Fibroblast of skin of left biceps (primary cell): ENCODE data around the gene STAT5A.

Experiments used
- DNase-seq, 2 experiments: peaks; one replicate each; pipeline ENCODE4 v3.0.0-alpha.2; 2013; ENCODE audit warnings: low read depth in 2 of 2

The STAT5A gene

DNA sequence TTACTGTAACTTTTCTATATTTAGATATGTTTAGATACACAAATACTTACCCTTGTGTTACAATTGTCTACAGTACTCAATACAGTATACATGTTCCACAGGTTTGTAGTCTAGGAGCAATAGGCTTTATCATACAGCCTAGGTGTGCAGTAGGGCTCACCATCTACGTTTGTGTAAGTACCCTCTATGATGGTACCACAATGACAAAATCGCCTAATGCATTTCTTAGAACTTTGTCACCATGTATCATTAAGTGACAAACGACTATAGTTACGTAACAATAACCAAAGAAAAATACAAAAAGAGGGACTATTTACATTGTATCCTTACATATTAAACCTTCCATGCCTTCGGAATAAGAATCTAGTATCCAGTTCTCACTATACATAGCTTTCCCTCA, 20.1 kb upstream of the STAT5A start:
- no peak for DNase-seq

DNA sequence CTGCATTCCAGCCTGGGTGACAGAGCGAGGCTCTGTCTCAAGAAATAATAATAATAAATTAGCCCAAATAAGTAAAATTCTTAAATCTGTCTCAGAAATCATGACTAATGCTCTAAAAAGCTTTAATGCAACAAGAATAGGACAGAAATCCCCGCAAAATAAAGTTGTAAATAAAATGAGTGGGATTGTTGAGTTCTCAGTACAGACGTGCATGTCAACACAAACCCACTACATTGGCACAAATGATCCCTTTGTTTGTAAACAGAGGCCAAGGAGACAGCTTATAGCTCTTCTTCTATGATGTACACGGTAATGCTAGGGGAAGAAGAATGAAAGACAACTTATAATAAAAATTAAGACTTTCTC, 18.1 kb upstream of the STAT5A start:
- no peak for DNase-seq

DNA sequence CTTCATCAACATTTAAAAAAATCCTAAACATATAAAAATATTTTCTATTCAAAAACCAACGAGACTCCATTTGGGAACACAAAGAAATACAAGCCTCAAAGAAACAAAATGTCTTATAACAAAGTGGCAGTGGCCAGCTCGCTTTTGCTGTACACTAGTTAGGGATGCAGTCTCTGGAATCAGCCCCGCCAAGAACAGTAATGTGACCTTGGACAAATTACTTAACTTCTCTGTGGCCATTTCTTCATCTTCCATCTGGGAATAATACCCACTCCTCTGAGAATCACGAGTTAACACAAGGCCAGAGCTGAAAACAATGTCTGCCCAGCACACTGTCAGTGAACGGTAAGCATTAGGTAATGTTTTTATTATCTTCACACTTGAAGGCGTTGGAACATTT, 17.7 kb upstream of the STAT5A start:
- DNase-seq: no peak

DNA sequence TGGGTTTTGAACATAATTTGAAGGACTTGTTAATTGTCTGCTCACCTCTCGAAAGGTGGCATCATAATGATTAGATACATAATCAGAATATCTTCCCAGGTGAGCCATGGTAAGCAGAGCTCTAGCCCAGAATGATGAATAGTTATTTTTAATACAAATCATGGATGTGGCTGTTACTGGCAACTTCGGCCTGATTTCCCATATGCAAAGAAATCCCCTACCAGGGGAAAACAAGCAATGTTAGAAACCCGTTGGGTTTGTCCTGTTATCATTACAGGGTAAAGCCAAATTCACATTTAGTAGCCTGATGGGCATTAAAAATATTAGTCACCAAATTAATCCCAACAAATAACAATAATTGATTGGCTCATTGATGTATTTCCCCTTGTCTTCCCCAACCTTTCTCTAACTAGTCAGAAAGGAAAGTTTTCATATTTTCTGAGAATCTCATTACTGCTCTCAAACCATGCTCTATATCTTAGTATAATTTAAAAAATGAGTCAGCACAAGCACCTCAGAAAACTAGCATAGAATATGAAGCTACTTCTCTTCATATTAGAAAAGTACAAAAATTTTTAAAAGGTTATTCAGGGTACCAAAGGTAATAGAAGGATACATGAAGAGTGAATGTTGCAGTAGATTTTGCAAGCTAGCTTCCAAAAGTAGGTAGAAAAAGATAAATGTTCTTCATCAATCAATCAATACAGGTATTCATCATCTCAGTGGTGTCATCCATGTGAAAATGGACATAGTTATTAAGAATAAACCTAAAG, 17.1 kb upstream of the STAT5A start:
- DNase-seq: no peak

DNA sequence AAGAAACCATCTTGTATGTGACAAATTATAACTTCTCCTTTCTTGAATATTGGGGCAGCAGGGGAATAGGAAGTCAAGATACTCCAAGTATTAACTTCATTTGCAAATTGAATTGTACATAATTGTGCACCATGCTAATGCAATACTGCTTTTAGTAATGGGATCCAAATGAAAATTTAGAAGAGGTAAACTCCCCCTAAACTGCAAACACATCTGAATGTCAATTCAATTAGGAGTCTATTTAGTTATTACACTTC, 16.6 kb upstream of the STAT5A start:
- no peak for DNase-seq

DNA sequence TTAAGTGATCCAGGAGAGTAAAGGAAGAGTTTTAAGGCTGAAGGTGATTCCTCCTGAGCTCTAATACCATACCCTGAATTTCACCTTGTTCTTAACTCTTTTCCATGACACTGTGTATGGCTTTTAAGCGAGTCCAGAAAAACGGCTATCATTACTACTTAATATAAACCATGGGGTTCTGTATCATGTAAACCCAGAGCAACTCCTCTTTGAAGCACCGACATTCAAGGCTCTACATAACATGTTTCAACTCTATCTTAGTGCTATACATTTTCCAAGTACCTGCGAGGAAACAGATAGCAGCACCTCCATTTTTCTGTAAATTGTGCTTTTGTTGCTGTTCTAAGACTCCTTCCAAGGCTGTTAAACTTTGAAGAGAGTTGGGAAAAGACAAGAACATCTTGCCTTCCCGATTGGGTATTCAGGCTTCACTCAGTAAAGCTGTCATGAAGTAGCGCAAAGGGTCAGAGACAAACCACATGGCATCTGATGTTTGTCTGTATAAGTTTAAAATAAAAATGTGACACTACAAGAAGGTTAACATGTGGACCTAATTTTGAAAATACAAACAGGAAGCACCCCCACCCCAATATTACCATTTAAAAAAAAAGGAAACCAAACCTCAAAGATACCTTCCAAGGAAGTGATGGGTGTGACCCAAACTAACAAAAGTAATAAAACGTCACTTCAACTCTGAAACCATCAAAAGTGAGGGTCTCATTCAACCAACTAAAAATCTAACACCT, 16.0 kb upstream of the STAT5A start:
- DNase-seq: no peak

DNA sequence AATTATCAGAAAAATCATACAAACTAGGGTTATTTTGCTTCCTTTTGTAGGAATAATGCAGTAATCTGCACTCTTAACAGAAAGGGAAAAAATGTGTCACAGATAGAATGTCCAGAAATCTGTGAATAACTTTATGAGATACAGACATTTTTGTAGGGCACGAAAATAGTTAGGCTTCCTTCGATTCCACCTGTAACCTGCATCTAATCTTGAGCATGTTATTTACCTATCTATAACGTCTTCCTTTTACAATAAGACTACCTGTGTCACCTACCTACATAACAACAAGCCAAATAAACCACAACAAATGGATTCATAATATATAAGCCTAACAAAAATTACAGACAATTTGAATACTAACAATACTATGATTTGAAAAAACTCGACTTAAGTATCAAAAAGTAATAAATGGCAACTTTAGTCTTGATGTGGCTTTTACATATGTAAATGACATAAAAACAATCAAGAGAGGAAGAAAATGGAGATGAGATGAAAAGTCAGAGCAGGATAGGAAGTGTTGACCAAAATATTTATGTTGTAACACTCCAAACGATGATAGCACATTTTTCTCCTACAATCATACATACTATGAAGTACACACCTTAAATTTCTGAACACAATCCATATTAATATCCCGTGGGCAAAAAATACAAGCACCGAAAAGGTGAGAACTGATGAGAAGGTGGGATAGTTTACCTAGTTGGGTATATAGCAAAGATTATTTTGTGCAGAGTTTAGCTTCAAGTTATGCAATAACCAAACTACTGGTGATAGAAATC, 14.6 kb upstream of the STAT5A start:
- DNase-seq: no peak

DNA sequence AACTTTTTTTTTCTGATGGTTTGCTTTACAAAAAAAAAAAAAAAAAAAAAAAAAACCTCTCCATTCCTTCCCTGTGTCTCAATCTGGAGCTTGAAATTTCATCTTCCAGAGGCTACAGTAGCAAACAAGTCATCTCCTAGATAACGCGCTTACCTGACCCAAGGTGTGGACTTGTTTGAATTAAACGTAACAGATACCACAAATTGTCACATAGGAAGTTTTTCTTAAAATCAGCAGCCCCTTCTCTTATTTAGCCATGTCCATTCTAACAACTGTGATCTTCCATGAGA, 14.1 kb upstream of the STAT5A start:
- DNase-seq: no peak

DNA sequence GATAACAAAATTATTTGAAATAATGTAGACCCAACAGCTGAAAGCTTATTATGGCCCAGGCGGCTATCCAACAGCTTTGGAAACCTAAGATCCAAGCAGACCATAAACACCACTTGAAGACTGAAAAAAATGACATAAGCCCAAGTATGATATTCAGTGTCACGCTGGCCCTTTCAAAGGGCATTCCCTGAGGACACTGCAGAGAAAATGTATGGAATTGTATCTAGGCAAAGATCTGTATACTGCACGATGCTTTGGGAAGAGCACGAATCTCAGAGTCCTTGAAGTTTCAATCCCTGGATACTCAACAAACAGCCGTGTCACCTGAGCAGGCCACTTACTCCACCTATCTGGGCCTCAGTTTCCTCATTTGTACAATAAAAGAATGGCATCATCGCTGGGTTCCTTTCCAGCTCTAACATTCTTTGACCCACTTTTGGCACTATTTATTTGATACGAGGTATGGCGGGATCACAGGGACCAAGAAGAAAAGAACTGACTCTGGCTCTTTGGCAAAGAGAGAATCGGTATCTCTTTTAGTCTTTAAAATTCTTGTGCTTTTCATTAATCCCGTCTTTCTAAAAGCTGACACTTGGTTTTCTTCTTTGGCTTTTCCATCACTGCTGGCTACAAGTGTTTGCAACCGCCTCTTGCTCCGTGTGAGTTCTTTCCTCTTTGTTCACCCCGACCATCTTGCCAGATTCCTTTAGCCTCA, 13.3 kb upstream of the STAT5A start:
- no peak for DNase-seq

DNA sequence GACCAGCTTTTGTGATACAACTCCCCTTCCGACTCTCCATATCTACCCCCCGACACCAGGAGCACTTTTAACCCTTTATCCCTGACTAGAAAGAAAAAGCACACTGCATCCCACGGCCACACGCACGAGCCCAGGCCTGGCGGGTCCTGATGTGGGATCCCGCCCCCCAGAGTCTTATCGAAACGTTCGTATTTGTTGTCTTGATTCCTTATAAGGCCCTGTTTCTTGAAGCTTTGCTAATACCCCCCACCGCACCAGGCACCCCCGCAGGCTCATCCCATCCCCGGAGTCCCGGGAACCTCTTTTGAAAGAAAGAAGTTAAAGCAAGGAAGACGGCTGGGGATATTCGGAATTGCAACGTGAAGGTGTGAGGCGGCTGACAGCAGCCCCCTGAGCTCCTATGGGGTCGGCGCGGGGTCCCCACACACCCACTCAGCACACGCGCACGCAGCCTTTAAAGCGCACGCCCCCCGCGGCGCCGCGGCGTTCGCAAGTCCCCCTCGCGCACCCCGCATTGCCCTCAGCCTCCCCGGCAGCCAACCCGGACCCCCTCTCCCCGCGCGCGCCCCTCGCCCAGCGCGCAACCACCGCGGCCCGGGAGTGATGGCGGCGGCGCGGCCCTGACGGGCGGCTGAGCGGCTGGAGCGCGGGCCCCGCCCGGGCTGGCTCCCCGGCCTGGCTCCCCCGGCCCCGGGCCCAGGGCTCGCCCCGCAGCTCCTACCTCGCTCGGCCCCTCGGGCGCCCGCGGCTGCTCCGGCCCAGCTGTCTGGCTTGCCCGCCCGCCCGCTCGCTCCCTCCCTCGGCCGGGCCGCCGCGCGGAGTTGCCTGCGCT, 12.6 kb upstream of the STAT5A start:
- DNase-seq: peak in 1 of 2 experiments; percentile 19

DNA sequence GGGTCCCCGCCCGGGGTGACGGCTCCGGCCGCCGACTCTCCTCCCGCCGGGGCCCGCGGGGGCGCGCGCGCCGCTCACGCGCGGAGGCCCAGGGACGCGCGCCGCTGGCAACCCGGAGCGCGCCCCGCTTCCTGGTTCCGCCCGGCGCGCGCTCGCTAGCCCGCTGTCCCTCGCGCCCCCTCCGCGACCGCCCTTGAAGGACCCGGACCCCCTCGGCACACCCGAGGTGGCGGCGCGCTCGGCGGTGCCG, 12.0 kb upstream of the STAT5A start, which contains the start of gene STAT5B:
Gene STAT5B (minus strand): TSS at position 33 of the 250 bp plus-strand sequence. CDS start 44,264 bp downstream, outside the sequence.
- no peak for DNase-seq

DNA sequence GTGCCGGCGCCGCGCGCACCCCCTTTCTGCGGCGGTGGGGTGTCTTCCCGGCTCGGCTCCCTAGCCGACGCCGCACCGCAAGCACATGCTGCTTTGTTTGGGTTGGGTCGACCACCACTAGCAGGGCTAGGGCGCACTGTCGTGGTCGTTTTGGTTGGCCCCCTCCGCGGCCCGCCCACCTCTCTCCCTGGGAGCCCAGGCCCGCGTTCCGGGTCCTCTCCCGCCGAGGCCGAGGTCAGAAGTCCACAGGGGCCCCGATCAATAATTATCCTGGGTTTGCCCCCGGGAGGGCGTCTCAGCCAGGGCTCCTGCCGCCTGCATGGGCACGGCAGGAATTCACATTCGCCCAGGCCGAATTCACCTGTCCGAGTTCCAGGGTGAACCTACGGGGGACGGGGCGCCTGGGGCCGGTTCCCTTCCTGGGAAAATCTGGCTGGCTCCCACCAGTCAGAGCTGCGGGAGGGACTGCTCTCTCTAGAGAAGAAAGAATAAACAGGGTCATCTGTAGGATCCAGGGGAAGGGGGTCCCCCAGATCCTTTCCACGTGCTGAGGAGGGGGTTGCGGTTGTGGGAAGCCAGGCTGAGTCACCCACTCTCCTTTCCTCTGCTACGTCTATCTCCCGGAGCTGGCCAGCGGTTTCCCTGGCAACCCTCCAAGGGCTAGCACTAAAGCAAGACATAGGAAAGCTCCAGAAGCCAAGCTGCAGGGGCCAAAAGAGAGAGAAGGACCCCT, 11.5 kb upstream of the STAT5A start:
- DNase-seq: peak; percentile 43 to 47

DNA sequence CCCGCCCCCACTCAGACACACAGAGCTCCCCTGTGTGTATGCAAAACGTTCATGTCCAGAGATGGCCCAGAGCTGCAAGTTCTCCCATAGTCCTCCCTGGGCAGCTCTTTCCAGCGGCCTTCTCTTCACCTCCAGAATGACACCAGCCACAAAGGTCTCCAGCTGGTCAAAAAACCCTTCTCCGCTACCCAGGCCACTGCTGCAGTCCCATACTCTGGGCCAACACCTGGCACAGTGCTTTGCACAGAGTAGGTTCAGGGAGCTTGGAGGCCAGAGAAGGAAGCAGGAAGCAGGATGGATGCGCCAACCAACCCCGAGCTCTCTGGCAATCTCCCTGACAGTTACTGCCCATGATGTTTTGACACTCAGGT, 11.0 kb upstream of the STAT5A start:
- no peak for DNase-seq

DNA sequence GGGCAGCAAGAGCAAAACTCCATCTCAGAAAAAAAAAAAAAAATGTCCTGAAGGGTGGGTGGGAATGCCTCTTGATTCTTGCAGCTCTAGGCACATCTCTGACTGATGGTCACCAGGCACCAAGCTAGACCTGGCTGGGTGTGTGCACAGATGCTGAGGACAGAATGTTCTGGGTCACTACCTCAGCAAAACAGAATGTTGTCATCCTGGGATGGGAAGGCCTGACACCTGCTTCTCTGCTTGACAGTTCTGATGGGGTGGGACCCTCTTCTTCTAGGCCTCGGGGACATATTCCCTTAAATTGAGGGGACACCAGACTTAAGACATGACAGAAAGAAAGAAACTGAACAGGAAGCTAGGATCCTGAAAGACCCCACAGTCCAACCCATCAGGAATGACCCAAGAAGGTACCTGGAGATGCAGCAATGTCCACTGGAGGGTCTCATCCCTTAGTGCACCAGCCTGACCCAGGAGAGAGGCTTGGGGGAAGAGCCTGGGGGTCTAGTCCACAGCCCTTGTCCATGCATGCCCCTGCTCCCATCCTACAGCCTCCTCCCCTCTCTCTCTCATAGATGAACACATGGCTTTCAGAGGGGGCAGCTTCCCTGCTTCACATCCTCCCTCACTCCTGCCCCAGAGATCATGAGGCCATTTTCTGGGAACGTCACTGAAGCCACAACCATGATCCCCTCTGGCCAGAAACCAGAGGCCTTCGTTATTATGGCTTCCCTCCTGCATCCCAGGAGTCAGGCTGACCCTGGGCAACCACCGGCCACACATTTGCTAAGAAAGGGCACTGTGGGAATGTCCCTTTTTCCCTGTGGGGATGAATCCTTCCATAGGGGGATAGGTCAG, 8.3 kb upstream of the STAT5A start:
- DNase-seq: no peak

DNA sequence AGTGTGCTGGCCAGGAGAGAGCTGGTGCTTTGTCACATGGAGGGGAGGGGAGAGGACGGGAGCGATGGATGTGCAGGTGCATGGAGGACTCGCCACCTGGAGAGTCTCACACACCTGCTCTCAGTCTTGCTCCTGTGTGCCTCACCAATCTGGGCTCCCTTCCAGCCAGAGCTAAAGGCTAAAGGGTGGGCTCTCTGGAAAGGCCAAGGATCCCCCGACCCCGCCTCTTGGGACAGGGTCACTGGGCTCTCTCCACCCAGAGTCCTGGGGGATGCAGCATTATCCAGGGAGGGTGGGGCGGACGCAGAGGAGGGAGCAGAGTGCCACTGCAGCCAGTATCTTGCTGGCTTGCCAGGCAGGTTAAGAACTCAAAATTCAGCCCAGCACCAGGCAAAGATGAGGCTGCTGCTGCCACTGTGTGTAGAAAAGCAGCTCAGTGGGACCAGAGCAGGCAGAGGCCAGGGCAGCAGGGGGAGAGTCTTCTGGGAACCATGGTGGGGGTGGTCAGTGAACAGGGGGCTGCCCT, 6.7 kb upstream of the STAT5A start:
- DNase-seq: no peak

DNA sequence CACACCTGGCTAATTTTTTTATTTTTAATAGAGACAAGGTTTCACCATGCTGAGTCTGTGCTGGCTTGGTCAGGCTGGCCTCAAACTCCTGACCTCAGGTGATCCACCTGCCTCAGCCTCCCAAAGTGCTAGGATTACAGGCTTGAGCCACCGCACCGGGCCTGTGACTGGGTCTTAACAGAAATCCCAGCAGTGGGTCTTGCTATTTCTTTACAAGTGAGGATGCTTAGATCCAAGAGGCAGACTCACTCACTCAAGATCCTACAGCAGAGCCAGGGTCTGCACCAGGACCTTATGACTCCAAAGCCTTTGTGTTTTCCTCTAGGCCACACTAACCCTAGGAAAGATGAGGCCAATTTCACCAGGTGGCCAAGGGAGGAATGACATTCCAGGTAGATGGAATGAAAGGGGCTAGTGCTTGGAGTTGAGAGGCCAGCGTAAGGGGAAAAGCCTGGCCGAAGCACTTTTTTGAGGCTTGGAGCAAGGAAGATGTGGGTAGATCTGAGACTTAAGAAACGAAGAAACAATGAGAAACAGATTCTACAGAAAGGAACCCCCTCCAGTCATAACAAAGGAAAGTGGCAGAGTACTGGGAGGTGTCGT, 5.7 kb upstream of the STAT5A start:
- DNase-seq: no peak

DNA sequence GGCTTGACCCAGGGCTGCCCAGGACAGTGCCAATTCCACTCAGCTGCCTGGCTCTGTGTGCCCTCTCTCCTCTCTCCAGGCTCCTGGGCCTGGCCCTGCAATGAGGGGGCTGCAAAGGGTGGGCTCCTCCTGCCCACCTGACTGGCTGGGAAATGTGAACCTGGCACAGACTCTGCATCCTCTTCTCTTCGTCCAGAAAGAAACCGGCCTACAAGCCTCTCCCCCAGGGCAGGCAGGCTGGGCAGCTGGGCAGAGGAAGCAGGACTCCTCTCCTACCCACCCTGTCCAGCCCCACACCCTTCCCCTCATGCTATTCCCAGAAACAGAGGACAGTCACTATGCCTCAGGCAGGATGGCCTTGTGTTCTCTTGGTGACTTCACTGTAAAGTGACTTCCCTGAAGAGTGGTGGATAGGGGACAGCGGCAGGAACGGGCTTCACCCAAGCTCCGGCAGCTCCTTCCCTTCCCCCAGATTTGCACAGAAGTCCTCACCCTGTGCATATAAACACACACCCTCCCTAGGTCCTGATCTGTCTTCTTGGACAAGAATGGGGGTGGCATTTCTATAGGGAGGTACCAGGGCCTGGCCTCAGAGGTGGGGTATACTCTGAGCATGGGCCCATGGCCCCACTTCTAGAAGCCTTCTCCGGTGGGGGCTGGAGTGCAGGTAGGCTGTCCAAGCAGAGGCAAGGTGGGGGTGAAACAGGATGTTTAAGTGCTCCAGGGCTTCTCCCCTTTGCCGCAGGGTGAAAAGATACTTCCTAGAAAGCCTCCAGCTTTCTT, 4.9 kb upstream of the STAT5A start:
- no peak for DNase-seq

DNA sequence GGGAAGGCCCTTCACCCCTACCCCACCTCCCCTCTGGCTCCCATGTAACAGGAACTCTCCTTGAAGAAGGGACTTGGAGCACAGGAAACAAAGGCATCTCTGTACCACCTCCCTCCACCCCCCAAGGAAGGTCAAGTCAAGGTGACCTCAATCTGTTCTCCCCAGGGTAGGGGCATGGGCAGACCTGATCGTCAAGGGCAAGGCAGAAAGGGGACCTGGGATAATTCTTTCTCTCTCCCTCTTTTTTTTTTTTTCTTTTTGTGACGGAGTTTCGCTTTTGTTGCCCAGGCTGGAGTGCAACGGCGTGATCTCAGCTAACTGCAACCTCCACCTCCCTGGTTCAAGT, 4.3 kb upstream of the STAT5A start:
- DNase-seq: no peak

DNA sequence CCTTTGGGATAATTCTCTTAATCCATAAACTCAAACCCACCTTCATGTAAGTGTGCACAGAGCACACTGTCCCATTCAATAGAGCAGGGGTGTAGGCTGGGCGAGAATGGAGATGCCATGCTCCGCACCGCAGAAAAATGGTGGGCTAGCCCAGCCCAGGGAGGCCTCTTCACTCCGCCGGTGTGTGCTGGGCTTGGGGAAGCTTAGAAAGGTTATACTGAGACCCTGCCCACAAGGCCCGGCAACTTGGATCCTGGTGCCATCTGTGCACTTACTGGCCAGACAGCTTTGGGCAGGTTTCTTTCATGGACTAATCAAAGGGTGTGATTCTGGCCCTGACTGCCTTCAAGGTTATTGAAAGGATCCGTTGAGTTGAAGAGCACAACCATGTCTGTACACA, 3.7 kb upstream of the STAT5A start:
- no peak for DNase-seq
